K562 (cell line): Measurements from ENCODE around the gene MGAT4B. TPM values are rescaled to one million over a fixed set of nuclear protein-coding genes. Genes with fewer than 3 reads are reported as not detected.

Experiments
- AFF1 ChIP-seq, 2 experiments: fragments of 450-650 bp; IDR thresholded peaks; 2 replicates each; pipeline ENCODE4 v1.6.1; 2018; ENCODE audit warnings: mild to moderate bottlenecking in 2 of 2, low read depth in 1 of 2; ENCODE audit not compliant: partially characterized antibody in 2 of 2
- C11orf30 ChIP-seq: fragments of 450-650 bp; IDR thresholded peaks from 2 replicates; pipeline ENCODE4 v1.6.1; 2016; ENCODE audit warnings: low read depth, mild to moderate bottlenecking
- CHD7 ChIP-seq: fragments of 200-600 bp; sonication (generic); IDR thresholded peaks from one replicate; pipeline ENCODE4 v1.6.1; 2012; ENCODE audit warnings: mild to moderate bottlenecking, low read depth, low read length, inconsistent platforms
- ELF1 ChIP-seq: fragments of 200-800 bp; sonication (Bioruptor generic); IDR thresholded peaks from 2 replicates; pipeline ENCODE4 v1.6.1; 2016; ENCODE audit warnings: missing genetic modification characterization, missing compliant biosample characterization
- NKRF ChIP-seq: fragments of 450-650 bp; IDR thresholded peaks from 2 replicates; pipeline ENCODE4 v1.6.1; 2016; ENCODE audit warnings: borderline replicate concordance
- ZNF551 ChIP-seq: fragments of 250-450 bp; sonication (Bioruptor Pico); IDR thresholded peaks from 2 replicates; pipeline ENCODE4 v1.5.0; 2021; ENCODE audit warnings: mild to moderate bottlenecking, moderate library complexity
- ZNF717 ChIP-seq: fragments of 250-450 bp; sonication (Bioruptor Pico); IDR thresholded peaks from 2 replicates; pipeline ENCODE4 v1.5.0; 2021
- polyA plus RNA-seq, 8 experiments: library from polyadenylated mRNA; depleted of rRNA in 4 of 8; stranded (reverse) in 5 of 8; unstranded in 3 of 8; fragments of >200 nt; fragmentation: Nextera tagmentation in 2 of 8; fragmentation: Illumina TruSeq in 1 of 8; extraction: Ambion mirVana in 2 of 8; extraction: Trizol in 1 of 8; gene quantifications; 2 replicates each; pipeline versions ENCODE4 v1.2.1 to v1.2.3, GENCODE V29; 2011 to 2014; ENCODE audit warnings: inconsistent platforms in 1 of 8, missing spikeins in 1 of 8
- total RNA-seq, 7 experiments: library from RNA; depleted of rRNA in 6 of 7; stranded (reverse); fragments of >200 nt in 6 of 7; fragmentation: Illumina TruSeq in 2 of 7; extraction: Trizol in 2 of 7; gene quantifications; 2 replicates each; pipeline versions ENCODE4 v1.2.1 to v1.2.3, GENCODE V29; 2011 to 2021; ENCODE audit warnings: low replicate concordance in 1 of 7

The MGAT4B gene
- total and polyA plus RNA-seq, 9 of the 15 experiments (the other 6 are each of a cell fraction or from before 2014, with no cell fraction given) = 0.34 to 133 (median 75.4) TPM

- TF ChIP-seq ZNF717 (CRISPR knock-in tag) = peak; percentile 14; the same call in 1 of the 2 replicates
- no peak for TF ChIP-seq AFF1 (IDR thresholded peaks at IDR 0.05; ENCODE audit: low read depth in 1 of 2, partially characterized antibody in 2 of 2)
- TF ChIP-seq ELF1 = peak; percentile 18; the same call in 1 of the 2 replicates
- no peak for TF ChIP-seq CHD7
- TF ChIP-seq C11orf30 = peak; percentile 89
- no peak for TF ChIP-seq ZNF551 (CRISPR knock-in tag)
- TF ChIP-seq NKRF = peak; percentile 40; the same call in 1 of the 2 replicates
These were observed 12.8 kb upstream of the MGAT4B start (continued) for GRCh38 chr5:179819296-179820126.
